HFF-Myc (cell line): ENCODE data around the gene POLR2M.

Experiments used
- DNase-seq: peaks from one replicate; pipeline ENCODE4 v3.0.0-alpha.2; 2011; ENCODE audit warnings: low read depth; ENCODE audit errors: extremely low read depth
- H3K4me3 ChIP-seq: replicated peaks from 2 replicates; pipeline ENCODE4 v1.5.1; 2011; ENCODE audit warnings: low read depth, mild to moderate bottlenecking, control low read depth, low read length
- TF ChIP-seq, protein P1 (sequence below): IDR thresholded peaks from 2 replicates; pipeline ENCODE4 v1.5.1; 2012; ENCODE audit warnings: mild to moderate bottlenecking, low read depth, low read length, control low read depth; ENCODE audit errors: missing control alignments

The POLR2M gene

GRCh38 chr15:57752436-57752835 is 45.9 kb downstream of the POLR2M start:
- TF ChIP-seq, protein P1, sequence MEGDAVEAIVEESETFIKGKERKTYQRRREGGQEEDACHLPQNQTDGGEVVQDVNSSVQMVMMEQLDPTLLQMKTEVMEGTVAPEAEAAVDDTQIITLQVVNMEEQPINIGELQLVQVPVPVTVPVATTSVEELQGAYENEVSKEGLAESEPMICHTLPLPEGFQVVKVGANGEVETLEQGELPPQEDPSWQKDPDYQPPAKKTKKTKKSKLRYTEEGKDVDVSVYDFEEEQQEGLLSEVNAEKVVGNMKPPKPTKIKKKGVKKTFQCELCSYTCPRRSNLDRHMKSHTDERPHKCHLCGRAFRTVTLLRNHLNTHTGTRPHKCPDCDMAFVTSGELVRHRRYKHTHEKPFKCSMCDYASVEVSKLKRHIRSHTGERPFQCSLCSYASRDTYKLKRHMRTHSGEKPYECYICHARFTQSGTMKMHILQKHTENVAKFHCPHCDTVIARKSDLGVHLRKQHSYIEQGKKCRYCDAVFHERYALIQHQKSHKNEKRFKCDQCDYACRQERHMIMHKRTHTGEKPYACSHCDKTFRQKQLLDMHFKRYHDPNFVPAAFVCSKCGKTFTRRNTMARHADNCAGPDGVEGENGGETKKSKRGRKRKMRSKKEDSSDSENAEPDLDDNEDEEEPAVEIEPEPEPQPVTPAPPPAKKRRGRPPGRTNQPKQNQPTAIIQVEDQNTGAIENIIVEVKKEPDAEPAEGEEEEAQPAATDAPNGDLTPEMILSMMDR, result peak; percentile 2
- no peak overlapping the region for H3K4me3 ChIP-seq
- DNase-seq, result no peak

DNA sequence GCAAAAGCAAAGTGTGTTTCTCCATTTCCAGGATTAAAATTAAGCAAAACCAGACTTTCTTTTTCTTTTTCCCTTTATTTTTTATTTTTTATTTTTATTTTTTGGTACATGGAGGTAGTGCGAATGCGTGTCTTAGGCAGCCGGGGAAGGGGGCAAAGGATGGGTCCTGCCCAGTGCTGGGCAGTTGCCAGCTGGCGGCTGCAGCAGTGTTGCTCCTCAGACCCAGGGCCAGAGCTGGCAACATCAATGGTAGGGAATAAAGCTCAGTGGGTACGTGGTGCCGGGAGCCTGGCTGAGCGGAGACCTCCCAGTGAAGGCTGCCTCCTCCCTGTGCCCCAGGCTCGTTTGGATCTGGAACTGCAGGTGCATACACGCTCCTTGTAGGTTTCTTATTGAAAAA is 46.3 kb downstream of the POLR2M start:
- DNase-seq, result no peak
- H3K4me3 ChIP-seq, result no peak overlapping the region
- TF ChIP-seq, protein P1, result no peak

GRCh38 chr15:57756466-57756865 is 50.0 kb downstream of the POLR2M start:
- DNase-seq, result no peak
- H3K4me3 ChIP-seq, result no peak overlapping the region
- TF ChIP-seq, protein P1, result no peak

DNA sequence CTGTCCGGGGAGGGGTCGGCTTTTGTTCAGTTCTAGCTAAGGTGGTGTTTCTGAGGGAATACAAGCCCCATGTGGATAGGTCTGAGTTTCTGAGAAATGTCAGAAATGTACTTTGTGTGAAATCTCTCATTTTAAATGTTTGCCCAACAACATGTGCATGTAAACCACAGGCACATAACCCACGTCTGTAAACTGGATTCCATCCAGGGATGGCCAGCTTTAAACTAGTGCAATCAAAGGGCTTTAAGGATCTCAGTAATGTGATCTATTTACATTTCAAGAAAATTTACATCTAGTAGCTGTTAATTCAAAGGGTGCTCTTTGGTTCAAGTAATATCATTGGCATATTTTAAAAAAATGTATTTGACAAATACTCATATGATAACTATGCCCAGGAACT is 52.0 kb downstream of the POLR2M start:
- TF ChIP-seq, protein P1, result no peak
- no peak overlapping the region for H3K4me3 ChIP-seq
- no peak for DNase-seq

DNA sequence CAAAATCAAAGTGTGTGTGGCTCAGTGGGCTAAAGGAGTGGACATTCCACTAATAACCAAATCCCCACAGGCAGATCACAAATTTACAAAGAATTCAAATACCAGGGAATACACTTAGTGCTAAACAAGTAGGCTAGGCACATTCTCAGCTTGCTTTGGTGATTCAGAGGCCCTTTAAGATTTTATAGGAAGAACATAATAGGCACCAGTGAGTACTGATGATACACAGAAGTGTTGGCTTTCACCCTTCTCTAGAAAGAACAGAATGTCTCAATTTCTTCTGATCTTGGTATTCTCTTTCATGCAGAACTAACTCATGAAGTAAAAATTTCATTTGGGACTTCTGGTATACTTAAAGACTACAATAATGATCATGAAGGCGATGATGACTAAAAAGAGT is 55.0 kb downstream of the POLR2M start:
- TF ChIP-seq, protein P1, result no peak
- no peak for DNase-seq
- H3K4me3 ChIP-seq, result no peak overlapping the region

DNA sequence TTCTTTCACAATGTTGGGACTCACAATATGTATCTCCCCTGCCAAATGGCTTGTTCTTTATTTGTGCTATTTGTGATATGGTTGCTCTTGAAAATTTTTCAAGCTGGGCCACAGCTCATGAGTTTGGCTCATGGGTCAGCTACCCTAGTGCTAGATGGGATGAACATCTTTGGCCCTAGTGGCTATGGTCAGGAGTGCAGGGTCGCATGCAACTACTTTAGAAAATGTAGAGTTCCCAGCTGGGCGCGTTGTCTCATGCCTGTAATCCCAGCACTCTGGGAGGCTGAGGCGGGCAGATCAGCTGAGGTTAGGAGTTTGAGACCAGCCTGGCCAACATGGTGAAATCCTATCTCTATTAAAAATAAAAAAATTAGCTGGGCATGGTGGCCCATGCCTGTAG is 55.8 kb downstream of the POLR2M start:
- TF ChIP-seq, protein P1, result peak; percentile 5
- H3K4me3 ChIP-seq, result no peak overlapping the region
- DNase-seq, result no peak
